Measurements from ENCODE around the gene CHRM3. TPM values are rescaled to one million over a fixed set of nuclear protein-coding genes. Genes with fewer than 3 reads are reported as not detected.

Gene CHRM3
- total RNA-seq, 1 experiment from 2014 or later, result 4.2 TPM

DNA sequence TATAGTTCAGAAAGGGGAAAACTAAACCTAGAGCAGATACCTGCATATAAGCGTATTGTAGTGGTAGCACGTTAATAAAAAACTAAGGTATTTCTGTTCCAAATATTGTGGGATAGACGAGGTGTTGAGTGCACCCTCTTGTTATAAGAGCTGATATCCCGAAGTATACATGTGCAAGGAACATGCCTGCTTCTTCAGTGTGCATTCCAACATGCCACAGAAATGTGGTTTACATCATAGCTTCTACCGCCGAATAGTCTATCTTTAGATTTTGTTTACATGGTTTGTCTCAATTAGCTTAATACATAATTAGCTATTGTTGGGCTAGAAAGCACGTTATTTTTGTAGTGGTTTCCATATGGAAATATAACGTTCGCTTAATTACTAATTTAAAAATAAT, 2.2 kb downstream of the CHRM3 start:
- H4K91ac ChIP-seq (ENCODE audit: insufficient read length, low read depth, low read length), result no peak overlapping the region
- peaks cover 25% of the 10 kb centered on the region for H3K23me2 ChIP-seq (ENCODE audit: insufficient read length, low read depth, low read length, poor library complexity, severe bottlenecking)
- no peaks in the 10 kb centered on the region for H4K20me1 ChIP-seq (ENCODE audit: control insufficient read depth, insufficient read depth, insufficient read length)
- no peak overlapping the region for H3K18ac ChIP-seq (ENCODE audit: insufficient read length, low read depth, low read length)
- no peak overlapping the region for H3K27ac ChIP-seq (ENCODE audit: insufficient read length, low read depth, low read length)
- H2BK5ac ChIP-seq (ENCODE audit: insufficient read length, low read length), result no peak overlapping the region
- Mint-ChIP-seq H3K9me3 (peaks cover 0 to 2% of the 10 kb centered on the region in 2 experiments; a peak in 3 of 5 replicates), H3K27ac (no peak overlapping the region), H3K27me3 (ENCODE audit: low read depth) (peaks cover 53% of the 10 kb centered on the region), H3K4me1 (peaks cover 17 to 23% of the 10 kb centered on the region in 2 experiments), H3K4me3 (peak overlapping the region in 1 of 2 experiments; percentile 96; a peak in 3 of 5 replicates), H3K36me3 (ENCODE audit: insufficient read depth in 1 of 3, low read depth in 3 of 3) (no peaks in the 10 kb centered on the region; a peak in 1 of 7 replicates)
- no peaks in the 10 kb centered on the region; the same call in 1 of the 2 replicates for H3K4me1 ChIP-seq (ENCODE audit: insufficient read depth, low read length)
- peaks cover 7% of the 10 kb centered on the region; the same call in 1 of the 2 replicates for H3K27me3 ChIP-seq (ENCODE audit: insufficient read depth, low read length)
- H3T11ph ChIP-seq (ENCODE audit: low read length), result no peak overlapping the region
- no peaks in the 10 kb centered on the region for H3K79me1 ChIP-seq (ENCODE audit: insufficient read depth, low read depth, low read length, poor library complexity, severe bottlenecking)
- H3K23ac ChIP-seq (ENCODE audit: insufficient read length, low read depth, low read length), result no peak overlapping the region
- H2BK15ac ChIP-seq (ENCODE audit: low read depth, low read length), result no peak overlapping the region
- H3K79me2 ChIP-seq (ENCODE audit: insufficient read depth, low read length), result no peaks in the 10 kb centered on the region
- no peak overlapping the region for H3K14ac ChIP-seq (ENCODE audit: insufficient read depth, low read length)
- H2BK12ac ChIP-seq (ENCODE audit: insufficient read length, low read depth, low read length), result no peak overlapping the region
- WGBS (ENCODE audit: extremely low coverage, insufficient read length, low lambda C conversion rate), result no CpG with 5 or more reads among the region's 9 CpGs
- TF ChIP-seq, protein P1, sequence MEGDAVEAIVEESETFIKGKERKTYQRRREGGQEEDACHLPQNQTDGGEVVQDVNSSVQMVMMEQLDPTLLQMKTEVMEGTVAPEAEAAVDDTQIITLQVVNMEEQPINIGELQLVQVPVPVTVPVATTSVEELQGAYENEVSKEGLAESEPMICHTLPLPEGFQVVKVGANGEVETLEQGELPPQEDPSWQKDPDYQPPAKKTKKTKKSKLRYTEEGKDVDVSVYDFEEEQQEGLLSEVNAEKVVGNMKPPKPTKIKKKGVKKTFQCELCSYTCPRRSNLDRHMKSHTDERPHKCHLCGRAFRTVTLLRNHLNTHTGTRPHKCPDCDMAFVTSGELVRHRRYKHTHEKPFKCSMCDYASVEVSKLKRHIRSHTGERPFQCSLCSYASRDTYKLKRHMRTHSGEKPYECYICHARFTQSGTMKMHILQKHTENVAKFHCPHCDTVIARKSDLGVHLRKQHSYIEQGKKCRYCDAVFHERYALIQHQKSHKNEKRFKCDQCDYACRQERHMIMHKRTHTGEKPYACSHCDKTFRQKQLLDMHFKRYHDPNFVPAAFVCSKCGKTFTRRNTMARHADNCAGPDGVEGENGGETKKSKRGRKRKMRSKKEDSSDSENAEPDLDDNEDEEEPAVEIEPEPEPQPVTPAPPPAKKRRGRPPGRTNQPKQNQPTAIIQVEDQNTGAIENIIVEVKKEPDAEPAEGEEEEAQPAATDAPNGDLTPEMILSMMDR (conservative IDR thresholded peaks at IDR 0.05), result no peak
- no peak overlapping the region for H3K4me2 ChIP-seq (ENCODE audit: insufficient read depth, insufficient read length, low read length)
- no peak overlapping the region for H3K9ac ChIP-seq (ENCODE audit: extremely low read depth, insufficient read length, low read length)
- H2BK120ac ChIP-seq (ENCODE audit: low read depth, low read length, poor library complexity, severe bottlenecking), result no peak overlapping the region
- no peak overlapping the region for H3K56ac ChIP-seq (ENCODE audit: insufficient read length, low read depth, low read length)
- H4K5ac ChIP-seq (ENCODE audit: insufficient read length, low read depth, low read length), result no peak overlapping the region
- H2AFZ ChIP-seq (ENCODE audit: low read length), result no peak overlapping the region
- no peak overlapping the region for H2BK20ac ChIP-seq (ENCODE audit: low read depth, low read length, poor library complexity, severe bottlenecking)
- H2AK5ac ChIP-seq (ENCODE audit: insufficient read length, low read length), result no peak overlapping the region
- H4K8ac ChIP-seq (replicated peaks; ENCODE audit: insufficient read length, low read depth, low read length), result no peak overlapping the region
- H3K4ac ChIP-seq (ENCODE audit: low read depth, low read length), result no peak overlapping the region
- no peak for DNase-seq
- H3K9me3 ChIP-seq (ENCODE audit: control insufficient read depth, low read depth, low read length), result no peaks in the 10 kb centered on the region

Data from H9 (cell line).